GM15510 (cell line): Measurements from ENCODE around the gene SH3PXD2A.

Source experiments
- POLR2A ChIP-seq: IDR thresholded peaks from 3 replicates; pipeline ENCODE4 v1.6.1; 2011; ENCODE audit warnings: borderline replicate concordance; ENCODE audit not compliant: insufficient read length; ENCODE audit errors: extremely low read depth

The SH3PXD2A gene, protein sequence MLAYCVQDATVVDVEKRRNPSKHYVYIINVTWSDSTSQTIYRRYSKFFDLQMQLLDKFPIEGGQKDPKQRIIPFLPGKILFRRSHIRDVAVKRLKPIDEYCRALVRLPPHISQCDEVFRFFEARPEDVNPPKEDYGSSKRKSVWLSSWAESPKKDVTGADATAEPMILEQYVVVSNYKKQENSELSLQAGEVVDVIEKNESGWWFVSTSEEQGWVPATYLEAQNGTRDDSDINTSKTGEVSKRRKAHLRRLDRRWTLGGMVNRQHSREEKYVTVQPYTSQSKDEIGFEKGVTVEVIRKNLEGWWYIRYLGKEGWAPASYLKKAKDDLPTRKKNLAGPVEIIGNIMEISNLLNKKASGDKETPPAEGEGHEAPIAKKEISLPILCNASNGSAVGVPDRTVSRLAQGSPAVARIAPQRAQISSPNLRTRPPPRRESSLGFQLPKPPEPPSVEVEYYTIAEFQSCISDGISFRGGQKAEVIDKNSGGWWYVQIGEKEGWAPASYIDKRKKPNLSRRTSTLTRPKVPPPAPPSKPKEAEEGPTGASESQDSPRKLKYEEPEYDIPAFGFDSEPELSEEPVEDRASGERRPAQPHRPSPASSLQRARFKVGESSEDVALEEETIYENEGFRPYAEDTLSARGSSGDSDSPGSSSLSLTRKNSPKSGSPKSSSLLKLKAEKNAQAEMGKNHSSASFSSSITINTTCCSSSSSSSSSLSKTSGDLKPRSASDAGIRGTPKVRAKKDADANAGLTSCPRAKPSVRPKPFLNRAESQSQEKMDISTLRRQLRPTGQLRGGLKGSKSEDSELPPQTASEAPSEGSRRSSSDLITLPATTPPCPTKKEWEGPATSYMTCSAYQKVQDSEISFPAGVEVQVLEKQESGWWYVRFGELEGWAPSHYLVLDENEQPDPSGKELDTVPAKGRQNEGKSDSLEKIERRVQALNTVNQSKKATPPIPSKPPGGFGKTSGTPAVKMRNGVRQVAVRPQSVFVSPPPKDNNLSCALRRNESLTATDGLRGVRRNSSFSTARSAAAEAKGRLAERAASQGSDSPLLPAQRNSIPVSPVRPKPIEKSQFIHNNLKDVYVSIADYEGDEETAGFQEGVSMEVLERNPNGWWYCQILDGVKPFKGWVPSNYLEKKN

DNA sequence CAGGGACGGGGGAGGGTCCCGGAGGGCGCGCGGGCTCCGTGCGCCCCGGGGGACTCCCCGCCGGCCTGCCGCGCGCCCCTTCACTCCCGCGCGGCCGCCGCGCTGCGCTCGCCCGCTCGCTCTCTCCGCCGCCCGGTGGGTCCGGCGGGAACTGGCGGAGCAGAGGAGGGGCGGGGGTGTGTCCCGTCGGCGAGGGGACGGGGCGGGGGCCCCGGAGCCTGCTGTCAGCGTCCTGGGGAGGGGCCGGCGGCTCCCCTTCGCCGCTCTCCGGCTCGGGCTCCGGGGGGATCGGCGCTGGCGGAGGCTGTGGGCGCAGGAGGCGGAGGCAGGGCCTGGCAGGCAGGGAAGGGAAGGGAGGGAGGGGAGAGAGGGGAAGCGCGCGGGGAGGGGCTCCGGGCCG lies at the start of gene SH3PXD2A:
SH3PXD2A (minus strand) TSS at position 153 of the 400 bp plus-strand sequence. CDS start 310 bp downstream, outside the sequence.
- no peak for TF ChIP-seq POLR2A

DNA sequence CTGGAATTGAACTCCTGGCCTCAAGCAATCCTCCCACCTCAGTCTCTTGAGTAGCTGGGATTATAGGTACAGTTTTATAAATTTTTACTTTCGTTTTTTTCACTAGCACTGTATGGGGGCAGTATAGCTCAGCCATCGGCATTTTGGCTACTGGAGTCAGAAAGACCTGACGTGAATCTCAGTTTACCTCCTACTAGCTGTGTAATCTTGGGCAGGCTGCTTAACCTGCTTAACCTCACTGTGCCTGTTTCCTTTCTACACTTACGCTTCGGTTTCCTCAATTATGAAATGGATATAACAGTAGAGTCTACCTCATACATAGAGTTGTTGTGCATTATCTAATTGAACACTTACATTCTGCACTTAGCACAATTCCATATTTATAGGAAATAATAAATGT lies 45.9 kb upstream of the SH3PXD2A start:
- TF ChIP-seq POLR2A, result no peak

DNA sequence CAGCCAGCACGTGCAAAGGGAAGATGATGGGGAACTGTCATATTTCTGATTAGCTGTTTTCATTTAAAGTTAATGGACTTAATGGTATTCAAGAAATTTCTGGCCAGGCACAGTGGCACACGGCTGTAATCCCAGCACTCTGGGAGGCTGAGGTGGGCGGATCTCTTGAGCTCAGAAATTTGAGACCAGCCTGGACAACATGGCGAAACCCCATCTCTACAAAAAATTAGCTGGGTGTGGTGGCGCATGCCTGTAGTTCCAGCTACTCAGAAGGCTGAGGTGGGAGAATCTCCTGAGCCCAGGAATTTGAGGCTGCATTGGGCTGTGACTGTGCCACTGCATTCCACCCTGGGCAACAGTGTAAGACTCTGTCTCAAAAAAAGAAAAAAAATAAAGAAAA lies 43.9 kb upstream of the SH3PXD2A start:
- no peak for TF ChIP-seq POLR2A

DNA sequence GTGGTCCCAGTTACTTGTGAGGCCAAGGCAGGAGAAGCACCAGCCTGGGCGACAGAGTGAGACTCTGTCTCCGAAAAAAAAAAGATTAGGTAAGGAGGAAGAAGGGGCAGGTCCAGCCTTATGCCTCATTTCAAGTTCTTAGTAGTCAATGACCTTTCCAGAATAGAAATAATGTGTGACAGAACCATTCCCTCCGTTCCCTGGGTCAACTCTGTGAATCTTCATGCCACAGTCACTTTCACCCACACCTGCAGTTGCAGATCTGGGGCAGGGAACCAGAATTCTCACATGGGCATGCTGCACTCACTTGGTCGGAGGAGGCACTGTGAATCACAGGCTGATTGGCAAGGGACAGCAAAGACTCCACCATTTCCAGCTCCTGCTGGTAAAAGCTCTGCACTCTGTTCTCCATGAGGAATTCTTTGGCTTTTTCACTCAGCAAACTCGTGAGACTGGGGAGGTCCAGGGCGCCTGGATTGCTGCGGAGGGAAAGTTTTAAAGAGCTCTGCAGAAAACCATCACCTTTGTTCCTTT lies 41.9 kb upstream of the SH3PXD2A start:
- no peak for TF ChIP-seq POLR2A

DNA sequence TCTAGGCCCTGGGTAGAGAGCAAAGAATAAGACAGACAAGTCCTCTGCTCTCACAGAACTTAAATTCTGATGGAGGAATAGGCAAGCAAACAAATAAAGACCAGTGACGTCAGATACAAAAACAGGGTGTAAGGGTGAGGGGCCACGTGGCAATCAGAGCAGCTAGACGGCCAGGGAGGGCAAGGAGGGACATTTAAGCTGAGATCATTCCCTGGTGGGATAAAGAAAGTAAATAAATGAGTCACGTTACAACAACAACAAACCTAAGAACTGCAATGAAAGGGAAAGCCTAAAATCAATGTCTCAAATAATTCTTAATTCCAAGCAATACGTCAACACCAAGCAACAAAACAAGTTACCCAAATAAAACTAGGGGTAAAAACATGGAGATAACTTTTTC lies 40.8 kb upstream of the SH3PXD2A start:
- TF ChIP-seq POLR2A, result no peak

DNA sequence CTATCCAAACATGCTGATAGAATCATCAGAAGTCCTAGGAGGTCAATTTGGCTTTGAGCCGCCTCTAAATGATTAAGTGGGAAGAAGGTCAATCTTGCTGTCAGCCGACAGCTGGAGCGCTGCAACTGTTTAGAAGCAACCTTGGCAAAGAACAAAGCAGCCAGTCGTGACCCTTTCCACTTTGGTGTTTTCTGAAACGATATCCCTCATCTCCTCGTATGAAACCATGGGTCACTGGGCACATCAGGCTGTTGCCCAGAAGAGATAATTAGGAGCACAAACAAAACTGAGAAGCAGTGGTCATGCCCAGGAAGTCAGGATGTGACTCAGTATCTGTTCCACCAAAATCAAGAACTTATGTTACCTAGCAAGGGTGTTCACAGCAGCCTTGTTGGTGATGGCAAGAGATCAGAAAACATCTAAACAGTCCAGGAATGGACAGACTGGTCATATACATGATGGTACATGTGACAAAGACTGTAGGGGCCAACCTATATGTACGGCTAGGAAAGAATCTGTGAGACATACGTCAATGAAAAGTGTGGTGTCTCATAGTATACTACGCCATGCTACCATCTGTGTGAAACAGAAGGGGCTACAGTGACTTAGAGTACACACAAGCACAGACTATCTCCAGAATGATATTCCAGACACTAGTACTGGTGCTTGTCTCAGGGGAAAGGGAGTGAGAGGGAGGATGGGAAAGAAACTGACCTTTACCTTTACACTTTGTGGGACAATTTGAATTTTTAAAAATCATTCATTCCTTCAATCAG lies 40.2 kb upstream of the SH3PXD2A start:
- TF ChIP-seq POLR2A, result no peak

DNA sequence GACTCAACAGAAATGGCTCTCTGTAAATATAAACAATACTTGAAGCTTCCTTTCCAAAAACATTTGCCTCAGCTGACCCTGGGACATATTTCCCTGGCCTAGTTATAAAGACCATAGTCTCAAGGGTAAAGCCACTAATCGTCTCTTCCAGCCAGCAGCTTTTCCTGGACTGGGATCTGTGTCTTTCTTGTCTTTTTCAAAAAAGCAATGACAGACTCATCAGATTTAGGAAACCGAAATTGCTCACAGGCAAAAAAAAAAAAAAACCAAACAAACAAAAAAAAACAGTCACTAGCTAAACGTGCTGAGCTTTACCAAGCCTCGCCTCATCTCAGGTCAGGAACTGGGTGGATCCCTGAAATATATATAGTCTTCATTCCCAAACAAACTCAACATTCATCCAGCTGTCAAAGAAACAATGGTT lies 39.1 kb upstream of the SH3PXD2A start:
- TF ChIP-seq POLR2A, result no peak

DNA sequence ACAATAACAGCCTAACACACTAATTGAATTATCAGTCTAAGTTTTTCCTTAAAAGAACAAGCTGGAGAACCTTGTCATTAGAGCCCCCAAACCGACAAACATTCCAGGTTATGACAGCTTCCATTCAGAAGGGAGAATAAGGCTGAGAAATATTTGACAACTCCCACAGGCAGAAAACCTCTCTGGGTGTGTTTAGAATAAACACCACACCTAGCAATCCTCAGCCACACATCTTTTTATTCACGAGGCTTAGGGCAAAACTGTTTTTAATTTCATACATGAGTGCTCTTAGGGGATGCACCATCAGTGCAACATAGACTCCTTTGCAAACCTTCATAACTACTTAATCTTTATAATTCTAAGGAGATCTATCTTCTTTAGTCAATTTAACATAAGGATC lies 38.4 kb upstream of the SH3PXD2A start:
- TF ChIP-seq POLR2A, result no peak

DNA sequence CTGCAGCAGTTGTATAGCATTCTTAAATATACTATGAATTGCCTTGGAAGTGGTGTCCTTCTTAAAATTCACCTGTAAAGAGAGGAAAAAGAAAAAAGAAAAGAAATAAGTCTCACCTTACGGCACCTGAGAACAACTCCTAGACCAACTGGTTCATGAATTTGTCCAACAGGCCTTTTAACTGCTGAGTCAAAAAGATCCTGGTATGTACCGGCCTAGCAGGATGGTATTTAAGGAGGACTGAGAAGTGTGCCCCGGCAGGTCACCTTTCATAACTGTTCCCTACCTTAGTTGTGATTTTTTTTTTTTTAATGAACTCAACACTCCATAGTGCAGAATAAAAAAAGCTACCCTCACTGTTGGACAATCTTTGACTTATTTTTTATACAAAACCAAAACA lies 36.8 kb upstream of the SH3PXD2A start:
- TF ChIP-seq POLR2A, result no peak

DNA sequence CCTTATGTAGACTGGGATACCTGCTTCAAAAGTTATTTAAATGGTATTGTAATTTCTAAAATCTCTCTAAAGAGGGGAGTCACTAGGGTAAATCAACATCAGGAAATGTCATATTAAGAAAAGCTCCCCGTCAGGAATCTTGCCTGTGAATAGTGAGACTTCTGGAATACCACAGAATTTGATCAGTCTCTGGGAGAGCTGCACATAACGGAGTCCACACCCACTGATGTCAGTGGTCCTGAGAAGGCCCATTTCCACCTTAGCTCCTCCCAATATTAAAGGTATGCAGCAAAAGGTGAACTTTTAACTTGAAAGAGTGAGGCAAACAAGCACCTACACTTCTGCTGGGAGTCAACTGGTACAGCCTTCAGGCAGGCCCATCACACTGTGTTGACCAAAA lies 35.3 kb upstream of the SH3PXD2A start:
- TF ChIP-seq POLR2A, result no peak

DNA sequence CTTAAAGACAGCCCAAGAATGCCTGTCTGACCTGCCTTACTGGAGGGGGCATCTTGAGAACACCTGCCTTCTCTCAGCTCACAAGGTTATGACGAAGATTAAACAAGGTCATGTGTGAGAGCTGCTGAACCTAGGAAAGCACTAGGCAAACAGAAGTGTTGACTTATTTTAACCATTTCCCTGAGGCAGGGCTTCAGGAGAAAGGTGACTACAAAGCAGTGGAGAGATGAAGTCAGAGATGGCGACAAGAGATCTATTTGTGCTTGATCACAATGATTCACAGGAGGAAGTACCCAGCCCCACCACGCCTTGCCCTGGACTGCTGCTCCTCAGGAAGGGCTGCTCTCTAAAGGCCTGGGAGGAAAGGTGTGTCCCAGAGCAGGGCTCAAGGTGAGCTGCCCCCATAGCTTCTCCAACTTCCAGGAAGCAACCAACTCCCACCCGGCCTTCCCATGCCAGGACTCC lies 34.9 kb upstream of the SH3PXD2A start:
- no peak for TF ChIP-seq POLR2A

DNA sequence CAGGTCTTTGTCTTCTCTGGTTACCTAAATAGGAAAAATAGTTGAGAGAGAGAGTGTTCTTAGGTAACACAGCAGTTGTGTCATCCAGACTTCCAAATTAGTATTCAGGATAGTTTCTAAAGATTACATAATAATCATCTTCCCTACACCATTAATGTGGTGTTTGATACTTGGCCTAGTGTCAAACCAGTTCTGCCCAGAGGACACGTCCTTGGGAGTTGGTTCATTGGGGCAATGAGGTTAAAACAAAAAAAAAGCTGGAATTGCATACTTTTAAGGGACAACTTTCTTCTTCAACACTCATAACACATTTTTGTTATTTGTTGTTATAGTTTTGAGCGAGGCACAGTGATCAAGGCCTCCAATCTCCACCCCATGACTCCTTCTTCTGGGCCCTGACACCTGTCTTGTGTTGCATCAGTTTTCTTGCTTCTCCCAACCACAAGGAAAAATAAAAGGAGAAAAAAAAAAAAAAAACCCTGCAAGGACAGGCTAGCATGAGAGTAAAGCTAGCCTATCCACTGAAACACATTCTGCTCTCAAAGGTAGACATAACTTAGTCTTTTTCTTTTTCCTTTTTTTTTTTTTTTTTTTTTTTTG lies 33.8 kb upstream of the SH3PXD2A start:
- TF ChIP-seq POLR2A, result no peak

DNA sequence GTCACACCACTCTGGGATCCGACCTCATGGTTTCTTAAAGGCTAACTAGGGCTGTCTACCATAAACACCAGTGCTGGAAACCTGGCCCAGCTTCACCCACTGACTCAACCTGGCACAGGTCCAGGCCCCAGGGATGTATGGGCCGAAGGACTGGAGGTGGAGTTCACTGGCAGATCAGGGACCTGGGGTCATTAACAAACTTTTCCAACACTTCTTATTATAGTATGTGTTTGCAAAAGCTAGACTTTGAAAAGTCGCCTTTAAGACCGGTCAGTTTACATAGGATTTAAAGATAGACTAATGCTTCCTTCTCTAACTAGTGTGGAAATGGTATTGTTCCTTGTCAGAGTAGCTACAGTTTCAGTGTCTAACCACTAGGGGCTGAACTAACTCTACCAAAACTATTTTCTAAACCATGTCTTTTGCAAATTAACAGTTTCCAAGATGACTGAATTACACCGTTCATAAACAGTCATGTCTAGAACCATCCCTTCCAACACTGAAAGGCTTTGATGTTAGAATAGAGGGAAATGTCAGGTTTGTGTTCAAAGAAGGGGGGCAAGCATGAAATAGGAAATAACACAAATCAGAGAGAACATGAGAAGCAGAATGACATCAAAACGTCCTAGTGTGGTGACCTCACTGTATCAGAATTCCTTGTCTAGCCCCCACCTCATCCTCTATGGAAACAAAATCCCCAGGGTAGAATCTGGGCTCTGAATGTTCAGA lies 32.9 kb upstream of the SH3PXD2A start:
- no peak for TF ChIP-seq POLR2A

DNA sequence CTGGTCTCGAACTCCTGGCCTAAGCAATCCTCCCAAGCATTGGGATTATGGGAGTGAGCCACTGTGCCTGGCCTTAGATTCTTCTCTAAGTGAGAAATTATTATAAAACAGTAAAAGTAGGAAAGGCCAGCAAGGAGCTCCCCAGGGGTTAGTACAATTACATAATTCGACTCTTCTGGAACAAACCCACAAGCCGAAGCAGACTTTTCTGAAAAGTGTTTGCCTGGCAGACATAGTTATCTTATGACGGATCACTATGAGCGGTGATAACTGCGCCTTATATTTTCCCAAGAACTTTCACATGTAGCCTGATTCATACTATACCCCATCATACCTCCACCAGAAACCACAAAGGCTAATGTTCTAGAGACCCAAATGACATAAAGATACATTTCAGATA lies 30.2 kb upstream of the SH3PXD2A start:
- no peak for TF ChIP-seq POLR2A

DNA sequence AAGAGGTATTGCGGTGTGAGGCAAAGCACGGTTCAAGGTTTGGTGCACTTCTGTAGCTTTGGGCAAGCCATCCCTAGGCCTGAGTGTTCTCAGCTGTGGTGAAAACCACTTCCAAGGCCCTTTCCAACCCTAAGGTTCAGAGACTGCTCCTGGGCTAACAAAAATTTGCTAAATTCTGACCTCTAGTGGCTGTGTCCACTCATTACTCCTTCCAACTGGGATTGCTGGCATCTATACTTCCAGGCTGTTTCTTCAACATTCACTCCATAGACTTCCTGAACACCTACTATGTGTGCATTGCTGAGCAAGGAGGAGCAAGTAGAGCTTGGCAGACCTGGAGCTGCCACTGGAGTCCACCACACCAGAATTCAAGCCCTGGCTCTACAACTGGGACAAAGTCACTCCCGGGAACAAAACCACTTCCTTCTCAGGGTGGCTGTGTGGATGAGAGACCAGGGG lies 29.3 kb upstream of the SH3PXD2A start:
- no peak for TF ChIP-seq POLR2A
